GM12892 (cell line): ENCODE data around the gene GTF2A2.

Experiments used
- DNase-seq: peaks from one replicate; pipeline ENCODE4 v3.0.0; 2011; ENCODE audit not compliant: insufficient read length
- FAIRE-seq: peaks from 2 replicates; lab custom pipeline; 2011; peaks lifted over from hg19 to GRCh38; lab: Jason Lieb, UNC
- POLR2A ChIP-seq: IDR thresholded peaks from 2 replicates; pipeline ENCODE4 v1.6.1; 2011; ENCODE audit warnings: low read depth, low read length, control low read depth
- POLR2AphosphoS5 ChIP-seq: IDR thresholded peaks from 2 replicates; pipeline ENCODE4 v1.6.1; 2011; ENCODE audit warnings: low read depth, low read length, control low read depth
- TAF1 ChIP-seq: IDR thresholded peaks from 2 replicates; pipeline ENCODE4 v1.6.1; 2011; ENCODE audit warnings: low read depth, mild to moderate bottlenecking, control low read depth, low read length, borderline replicate concordance

GTF2A2 gene

DNA sequence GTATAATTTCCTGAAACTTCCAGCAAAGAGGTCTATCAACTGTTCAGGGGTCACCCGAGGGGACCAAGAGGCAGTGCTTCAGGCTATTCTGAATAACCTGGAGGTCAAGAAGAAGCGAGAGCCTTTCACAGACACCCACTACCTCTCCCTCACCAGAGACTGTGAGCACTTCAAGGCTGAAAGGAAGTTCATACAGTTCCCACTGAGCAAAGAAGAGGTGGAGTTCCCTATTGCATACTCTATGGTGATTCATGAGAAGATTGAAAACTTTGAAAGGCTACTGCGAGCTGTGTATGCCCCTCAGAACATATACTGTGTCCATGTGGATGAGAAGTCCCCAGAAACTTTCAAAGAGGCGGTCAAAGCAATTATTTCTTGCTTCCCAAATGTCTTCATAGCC, 38.9 kb downstream of the GTF2A2 start:
- TF ChIP-seq POLR2AphosphoS5 (no peak), TAF1 (no peak), POLR2A (no peak)
- DNase-seq = no peak
- FAIRE-seq = no peak

DNA sequence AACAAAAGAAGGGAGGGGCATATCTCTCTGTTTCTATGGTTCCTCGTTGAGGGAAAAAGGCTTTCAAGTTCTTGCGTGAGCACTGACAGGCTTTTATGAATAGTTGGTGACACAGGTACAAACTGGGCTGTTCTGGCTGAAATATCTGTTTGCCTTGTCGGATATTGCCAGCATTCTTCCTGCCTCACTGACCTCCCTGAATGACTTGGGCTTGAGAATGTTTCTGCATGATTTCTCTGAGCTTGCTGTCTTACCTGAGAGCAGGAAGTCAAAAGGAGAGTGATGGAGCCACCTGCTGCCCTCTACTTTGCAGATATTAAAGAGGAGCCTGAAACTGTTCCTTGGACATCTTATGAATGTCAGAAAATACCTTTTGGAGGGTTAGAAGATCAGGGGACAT, 40.9 kb downstream of the GTF2A2 start:
- FAIRE-seq (no peak), DNase-seq (no peak)
- TF ChIP-seq TAF1 = no peak
- TF ChIP-seq POLR2A = no peak
- no peak for TF ChIP-seq POLR2AphosphoS5

DNA sequence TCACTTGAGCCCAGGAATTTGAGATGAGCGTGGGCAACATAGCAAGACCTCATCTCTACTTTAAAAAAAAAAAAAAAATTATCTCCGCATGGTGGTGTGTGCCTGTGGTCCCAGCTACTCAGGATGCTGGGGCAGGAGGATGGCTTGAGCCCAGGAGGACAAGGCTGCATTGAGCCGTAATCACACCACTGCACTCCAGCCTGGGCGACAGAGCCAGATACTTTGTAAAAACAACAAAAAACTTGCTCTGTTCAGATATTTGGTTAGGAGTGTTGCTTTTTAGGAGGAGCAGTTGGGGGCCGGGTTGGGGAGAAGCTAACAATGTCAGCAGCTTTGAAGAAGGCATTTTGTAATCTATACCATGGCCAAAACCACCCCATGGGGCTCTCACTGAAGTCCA, 41.7 kb downstream of the GTF2A2 start:
- FAIRE-seq (no peak), DNase-seq (no peak)
- TF ChIP-seq POLR2AphosphoS5 (no peak), POLR2A (no peak), TAF1 (no peak)

DNA sequence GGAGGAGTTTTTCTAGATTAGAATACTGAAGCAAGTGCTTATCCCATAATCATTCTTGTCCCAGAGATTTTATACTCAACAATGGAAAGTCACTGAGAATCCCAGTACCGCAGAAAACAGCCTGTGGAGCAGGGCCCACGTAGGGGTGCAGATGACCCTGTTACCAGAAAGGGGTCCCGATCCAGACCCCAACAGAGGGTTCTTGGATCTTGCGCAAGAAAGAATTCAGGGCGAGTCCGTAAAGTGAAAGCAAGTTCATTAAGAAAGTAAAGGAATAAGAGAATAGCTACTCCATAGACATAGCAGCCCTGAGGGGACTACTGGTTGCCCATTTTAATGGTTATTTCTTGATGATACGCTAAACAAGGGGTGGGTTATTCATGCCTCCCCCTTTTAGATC, 43.2 kb downstream of the GTF2A2 start:
- DNase-seq = no peak
- FAIRE-seq = no peak
- TF ChIP-seq POLR2A = no peak
- no peak for TF ChIP-seq POLR2AphosphoS5
- TF ChIP-seq TAF1 = no peak

DNA sequence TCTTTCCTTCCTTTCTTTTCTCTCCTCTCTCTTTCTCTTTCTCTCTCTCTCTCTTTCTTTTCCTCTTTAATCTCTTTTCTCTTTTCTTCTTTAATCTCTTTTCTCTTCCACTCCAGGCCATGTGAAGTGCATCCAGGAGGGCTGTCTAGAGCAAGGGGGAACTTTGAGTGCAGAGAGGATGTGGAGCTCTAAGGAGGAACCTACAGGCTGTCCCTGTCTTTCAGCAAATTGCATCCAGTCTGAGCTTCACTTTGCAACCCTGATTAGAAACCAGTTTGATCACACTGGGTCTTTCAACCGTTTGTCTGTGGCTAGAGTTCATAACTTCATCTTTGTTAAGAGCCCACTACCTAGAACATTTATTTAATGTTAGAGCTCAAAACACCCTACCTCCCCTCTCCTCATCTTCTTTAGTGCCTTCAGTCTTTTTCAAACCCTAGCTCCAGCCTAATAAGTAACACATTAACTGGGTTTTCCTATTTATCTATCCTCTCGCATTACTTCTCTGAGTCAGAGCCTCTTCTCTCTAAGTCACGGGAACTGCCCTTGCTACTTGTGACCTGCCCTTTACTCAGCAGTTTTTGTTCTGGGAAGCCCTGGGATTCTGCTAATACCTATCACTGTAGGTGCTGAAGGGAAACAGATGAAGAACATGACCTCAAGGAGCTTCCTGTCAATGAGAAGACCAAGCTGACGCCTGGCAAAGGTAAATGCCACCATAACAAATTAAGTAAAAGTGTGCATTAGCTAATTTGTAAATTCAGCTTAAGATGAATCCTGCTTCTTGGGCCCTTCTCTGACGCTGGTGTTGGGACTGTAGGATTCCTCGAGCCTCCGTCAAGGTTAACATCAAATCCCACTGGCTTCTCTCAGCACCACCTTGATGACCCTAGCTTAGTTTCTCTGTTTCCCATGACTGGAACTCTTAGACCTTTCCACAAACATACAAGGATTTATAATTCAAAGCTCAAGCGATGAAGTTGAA, 45.7 kb downstream of the GTF2A2 start, which contains the start of gene GCNT3:
Gene GCNT3, plus strand, starts transcription at position 508 of the 985 bp plus-strand sequence. CDS start 6,456 bp downstream, outside the sequence.
- DNase-seq = no peak
- FAIRE-seq = no peak
- TF ChIP-seq TAF1 (no peak), POLR2AphosphoS5 (no peak), POLR2A (no peak)

DNA sequence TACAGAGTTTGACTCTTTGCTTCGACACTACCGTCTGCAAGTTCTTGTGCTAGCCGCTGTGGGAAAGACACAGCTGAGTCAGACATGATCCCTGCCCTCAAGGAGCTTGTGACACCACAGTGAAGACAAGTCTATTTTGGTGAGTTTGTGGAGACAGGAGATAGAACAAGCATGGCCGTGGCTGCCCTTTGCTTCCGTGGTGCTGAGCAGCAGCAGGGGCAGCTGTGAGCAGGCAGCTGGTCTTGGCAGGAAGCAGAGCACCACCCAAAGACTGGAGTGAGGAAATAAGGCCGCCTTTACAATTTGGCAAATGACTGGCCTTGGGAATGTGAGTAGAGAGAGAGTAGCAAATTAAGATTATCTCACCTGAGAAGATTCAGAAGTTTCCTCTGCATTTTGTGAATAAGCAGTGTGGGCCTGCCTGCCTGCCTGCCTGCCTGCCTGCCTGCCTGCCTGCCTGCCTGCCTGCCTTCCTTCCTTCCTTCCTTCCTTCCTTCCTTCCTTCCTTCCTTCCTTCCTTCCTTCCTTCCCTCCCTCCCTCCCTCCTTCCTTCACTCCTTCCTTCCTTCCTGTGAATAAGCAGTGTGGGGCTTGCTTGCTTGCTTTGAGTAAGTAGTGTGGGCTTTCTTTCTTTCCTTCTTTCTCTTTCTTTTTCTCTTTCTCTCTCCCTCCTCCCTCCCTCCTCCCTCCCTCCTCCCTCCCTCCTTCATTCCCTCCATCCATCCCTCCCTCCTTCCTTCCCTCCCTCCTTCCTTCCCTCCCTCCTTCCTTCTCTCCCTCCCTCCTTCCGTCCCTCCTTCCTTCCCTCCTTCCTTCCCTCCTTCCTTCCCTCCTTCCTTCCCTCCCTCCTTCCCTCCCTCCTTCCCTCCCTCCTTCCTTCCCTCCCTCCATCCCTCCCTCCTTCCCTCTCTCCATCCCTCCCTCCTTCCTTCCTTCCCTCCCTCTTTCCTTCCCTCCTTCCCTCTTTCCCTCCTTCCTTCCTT, 47.3 kb downstream of the GTF2A2 start:
- no peak for FAIRE-seq
- DNase-seq = no peak
- TF ChIP-seq POLR2AphosphoS5 (no peak), TAF1 (no peak), POLR2A (no peak)

DNA sequence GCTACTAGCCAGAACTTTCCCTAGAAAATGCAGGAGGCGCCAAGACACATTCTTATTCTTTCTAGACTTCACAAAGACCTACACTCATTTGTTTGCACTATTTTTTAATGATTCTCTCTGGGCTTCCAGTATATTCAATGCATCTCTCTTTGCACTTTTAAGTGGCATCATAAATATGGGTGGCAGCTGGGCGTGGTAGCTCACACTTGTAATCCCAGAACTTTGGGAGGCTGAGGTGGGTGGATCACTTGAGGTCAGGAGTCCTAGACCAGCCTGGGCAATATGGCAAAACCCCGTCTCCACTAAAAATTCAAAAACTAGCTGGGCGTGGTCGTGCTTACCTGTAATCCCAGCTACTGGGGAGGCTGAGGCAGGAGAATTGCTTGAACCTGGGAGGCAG, 51.3 kb downstream of the GTF2A2 start:
- DNase-seq (no peak), FAIRE-seq (no peak)
- TF ChIP-seq POLR2AphosphoS5 = no peak
- no peak for TF ChIP-seq TAF1
- TF ChIP-seq POLR2A = no peak

DNA sequence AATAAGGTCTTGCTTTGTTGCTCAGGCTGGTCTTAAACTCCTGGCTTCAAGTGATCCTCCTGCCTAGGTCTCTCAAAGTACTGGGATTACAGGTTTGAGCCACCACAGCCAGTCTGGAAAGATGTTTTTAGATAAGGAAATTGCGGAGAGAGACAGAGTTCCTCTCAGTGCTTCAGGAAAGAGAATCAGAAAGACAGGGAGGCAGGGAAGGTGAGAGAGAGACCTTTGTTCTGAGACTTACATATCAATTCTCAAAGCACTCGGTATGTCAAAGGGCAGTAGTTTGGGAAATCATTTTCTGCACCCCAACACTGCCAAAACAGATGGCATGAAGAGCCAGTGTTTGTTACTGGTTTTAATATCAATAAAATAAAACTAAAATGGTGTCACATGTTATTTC, 58.9 kb downstream of the GTF2A2 start:
- no peak for DNase-seq
- FAIRE-seq = no peak
- no peak for TF ChIP-seq POLR2AphosphoS5
- TF ChIP-seq TAF1 = no peak
- no peak for TF ChIP-seq POLR2A

DNA sequence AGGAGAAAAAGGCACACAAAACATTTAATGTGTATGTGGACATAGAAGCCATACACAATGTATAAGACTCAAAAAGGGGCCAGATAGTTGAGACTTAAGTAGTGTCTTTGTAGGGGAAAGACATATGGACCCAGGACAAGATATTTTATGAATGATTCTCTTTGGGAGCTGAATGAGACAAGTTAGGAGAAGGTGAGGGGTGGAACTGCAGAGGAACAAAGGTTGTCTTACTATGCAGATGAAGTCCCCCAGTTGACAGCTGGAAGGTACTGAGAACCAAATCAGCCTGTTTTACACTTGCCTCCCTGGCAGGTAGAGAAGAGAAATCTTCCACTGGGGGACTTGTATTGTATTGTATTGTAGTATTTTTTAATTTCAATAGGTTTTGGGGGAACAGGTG, 60.7 kb downstream of the GTF2A2 start:
- no peak for FAIRE-seq
- DNase-seq = no peak
- no peak for TF ChIP-seq TAF1
- no peak for TF ChIP-seq POLR2A
- TF ChIP-seq POLR2AphosphoS5 = no peak

DNA sequence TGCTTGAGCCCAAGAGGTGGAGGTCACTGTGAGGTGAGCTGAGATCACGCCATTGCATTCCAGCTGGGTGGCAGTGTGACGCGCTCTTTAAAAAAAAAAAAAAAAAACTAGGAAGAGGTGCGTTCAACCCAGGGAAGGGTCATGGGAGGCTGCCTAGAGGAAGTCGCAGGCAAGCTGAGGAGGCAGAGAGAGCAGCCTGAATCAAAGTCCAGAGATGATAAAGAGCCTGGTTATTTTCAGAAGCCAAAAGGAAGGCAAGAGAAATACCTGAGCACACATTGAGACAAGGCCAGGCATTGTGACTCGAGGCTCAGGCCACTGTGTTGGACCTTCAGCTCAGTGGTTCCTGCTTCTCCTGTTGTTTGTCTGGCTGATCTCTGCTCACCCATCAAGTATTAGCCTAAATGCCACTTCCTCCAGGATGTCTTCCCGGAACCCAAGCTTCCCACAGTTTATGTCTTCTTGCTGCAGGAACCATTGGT, 61.8 kb downstream of the GTF2A2 start:
- TF ChIP-seq POLR2AphosphoS5 (no peak), POLR2A (no peak), TAF1 (no peak)
- FAIRE-seq (no peak), DNase-seq (no peak)

DNA sequence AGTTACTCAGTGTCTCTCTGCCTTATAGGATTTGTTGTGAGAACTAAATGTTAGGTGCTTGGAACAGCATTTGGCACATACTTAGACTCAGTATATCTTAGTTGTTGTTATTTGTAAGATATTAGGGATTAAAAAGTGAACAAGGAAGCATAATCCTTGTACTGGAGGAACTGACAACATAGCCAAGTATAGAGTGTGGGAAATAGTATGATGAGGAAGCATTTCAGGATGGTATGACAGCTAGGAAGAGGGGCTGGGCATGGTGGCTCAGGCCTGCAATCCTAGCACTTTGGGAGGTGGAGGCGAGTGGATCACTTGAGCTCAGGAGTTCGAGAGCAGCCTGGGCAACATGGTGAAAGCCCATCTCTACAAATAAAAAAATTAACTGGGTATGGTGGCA, 62.3 kb downstream of the GTF2A2 start:
- TF ChIP-seq TAF1 (no peak), POLR2A (no peak), POLR2AphosphoS5 (no peak)
- DNase-seq (no peak), FAIRE-seq (no peak)
